GM12873 (cell line): ENCODE measurements around the gene LRRC9.

Source experiments
- TF ChIP-seq, protein P1 (sequence below): IDR thresholded peaks from 2 replicates; pipeline ENCODE4 v1.5.1; 2012; ENCODE audit warnings: low read depth, mild to moderate bottlenecking, moderate library complexity, low read length, control low read depth; ENCODE audit not compliant: insufficient read depth; ENCODE audit errors: missing control alignments

Gene LRRC9

DNA sequence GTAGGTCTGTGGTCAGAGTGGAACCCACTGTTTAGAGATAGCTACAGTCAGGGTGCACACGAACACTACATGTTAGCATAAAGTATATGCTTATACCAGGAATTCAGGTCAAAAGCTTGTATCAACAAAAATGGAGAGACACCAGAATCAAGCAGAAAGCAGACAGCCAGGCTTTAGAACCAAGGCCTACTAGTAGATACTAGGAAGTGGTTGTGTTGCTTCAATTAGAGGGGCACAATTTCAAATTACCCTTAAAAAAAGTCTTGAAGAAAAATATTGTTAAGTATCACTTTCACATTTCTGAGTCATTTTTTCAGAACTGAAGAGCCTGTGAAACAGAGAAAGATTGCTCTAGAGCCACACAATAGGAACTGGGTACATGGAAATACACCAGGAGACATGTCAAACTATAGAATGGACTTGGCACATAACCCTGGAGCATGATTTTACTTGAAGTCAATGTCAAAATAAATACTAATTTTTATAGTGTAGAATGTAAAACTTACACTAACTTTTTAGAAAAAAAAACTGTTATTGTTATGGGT is 41.6 kb downstream of the LRRC9 start:
- TF ChIP-seq, protein P1, sequence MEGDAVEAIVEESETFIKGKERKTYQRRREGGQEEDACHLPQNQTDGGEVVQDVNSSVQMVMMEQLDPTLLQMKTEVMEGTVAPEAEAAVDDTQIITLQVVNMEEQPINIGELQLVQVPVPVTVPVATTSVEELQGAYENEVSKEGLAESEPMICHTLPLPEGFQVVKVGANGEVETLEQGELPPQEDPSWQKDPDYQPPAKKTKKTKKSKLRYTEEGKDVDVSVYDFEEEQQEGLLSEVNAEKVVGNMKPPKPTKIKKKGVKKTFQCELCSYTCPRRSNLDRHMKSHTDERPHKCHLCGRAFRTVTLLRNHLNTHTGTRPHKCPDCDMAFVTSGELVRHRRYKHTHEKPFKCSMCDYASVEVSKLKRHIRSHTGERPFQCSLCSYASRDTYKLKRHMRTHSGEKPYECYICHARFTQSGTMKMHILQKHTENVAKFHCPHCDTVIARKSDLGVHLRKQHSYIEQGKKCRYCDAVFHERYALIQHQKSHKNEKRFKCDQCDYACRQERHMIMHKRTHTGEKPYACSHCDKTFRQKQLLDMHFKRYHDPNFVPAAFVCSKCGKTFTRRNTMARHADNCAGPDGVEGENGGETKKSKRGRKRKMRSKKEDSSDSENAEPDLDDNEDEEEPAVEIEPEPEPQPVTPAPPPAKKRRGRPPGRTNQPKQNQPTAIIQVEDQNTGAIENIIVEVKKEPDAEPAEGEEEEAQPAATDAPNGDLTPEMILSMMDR, result no peak

- TF ChIP-seq, protein P1, result no peak
Observed at GRCh38 chr14:59964251-59965007, 44.5 kb downstream of the LRRC9 start.

DNA sequence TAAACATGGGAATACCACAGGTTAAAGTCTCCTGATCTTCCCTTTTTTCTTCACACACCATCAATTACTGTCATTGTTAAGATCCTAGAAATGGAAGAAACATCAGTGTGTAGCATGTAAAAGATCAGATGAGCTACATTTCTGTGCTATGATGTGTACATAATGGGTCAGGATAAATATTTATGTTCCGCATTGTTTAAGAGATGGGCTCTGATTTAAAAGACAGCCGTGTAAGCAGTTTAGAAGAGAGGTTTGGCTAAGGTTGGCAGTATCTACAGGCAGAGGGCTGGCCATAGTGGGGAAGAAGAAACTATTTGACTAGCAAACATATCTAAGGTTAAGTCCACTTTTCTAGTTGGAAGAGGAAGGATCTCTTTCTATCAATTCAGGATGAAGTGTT is 49.4 kb downstream of the LRRC9 start:
- TF ChIP-seq, protein P1, result no peak

- TF ChIP-seq, protein P1, result no peak
Observed at GRCh38 chr14:59981564-59981963, 61.6 kb downstream of the LRRC9 start.

DNA sequence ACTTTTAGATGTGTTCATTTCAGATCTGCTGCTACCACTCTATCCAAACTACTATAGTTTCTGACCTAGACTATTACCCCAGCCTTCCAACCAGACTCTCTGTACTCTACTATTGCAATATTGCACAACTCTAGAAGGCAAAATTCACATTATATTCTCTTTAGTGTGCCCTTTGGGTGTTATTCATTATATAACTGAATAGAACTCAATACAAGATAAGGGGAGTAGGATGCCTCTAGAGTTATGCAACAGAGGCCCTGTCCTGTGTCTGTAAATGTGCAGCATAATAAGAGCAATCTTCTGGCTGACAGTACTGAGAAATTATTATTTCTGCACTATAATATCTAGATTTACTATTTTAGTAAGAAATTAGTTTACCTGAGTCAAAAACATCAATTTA is 63.1 kb downstream of the LRRC9 start:
- TF ChIP-seq, protein P1, result no peak

DNA sequence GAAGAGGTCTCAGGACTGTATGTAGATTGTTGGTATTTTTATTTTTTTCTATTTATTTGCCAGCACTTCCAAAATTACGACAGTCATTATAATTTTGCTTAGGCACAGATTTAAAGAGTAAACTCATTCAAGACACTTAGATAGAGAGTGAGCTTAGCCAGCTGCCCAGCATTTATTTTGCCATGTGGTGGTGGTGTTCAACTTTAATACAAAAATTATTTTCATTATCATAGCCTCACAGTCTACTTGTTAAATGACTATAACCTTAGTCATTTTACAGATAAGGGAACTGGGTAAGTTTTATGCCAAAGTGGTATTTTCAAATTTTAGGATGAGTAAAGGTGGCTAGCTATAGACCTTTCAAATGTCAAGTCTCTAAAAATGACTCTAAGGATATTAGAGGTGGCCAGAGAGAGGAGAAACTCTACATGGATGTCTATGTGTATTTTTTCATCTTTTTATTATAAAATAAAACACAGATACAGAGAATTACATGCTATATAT is 66.7 kb downstream of the LRRC9 start:
- TF ChIP-seq, protein P1, result no peak

- TF ChIP-seq, protein P1, result no peak
Observed at GRCh38 chr14:59997449-59997848, 77.5 kb downstream of the LRRC9 start.
